Astrocyte of the cerebellum (primary cell): ENCODE results near the gene PEAK1.
"Not testable (repeated sequence)": the region's sequence is repeated elsewhere in the genome, so short reads cannot be mapped to it uniquely, and the experiment has no call there.

ENCODE experiments used
- DNase-seq: peaks from one replicate; pipeline ENCODE4 v3.0.0-alpha.2; 2011; ENCODE audit warnings: low read depth
- H3K4me3 ChIP-seq: 2 replicates; pipeline ENCODE4 v1.5.1; 2011; ENCODE audit warnings: mild to moderate bottlenecking, low read depth, low read length, moderate library complexity
- CTCF ChIP-seq: IDR thresholded peaks from 2 replicates; pipeline ENCODE4 v1.5.1; 2012; ENCODE audit warnings: low read length, low read depth, moderate library complexity, mild to moderate bottlenecking; ENCODE audit errors: missing control alignments
- in situ Hi-C: cut with HindIII; loops from 2 replicates; pipeline ENCODE4 v1.10.0; 2017; ENCODE audit warnings: low sequenced_read_pairs

PEAK1 gene

DNA sequence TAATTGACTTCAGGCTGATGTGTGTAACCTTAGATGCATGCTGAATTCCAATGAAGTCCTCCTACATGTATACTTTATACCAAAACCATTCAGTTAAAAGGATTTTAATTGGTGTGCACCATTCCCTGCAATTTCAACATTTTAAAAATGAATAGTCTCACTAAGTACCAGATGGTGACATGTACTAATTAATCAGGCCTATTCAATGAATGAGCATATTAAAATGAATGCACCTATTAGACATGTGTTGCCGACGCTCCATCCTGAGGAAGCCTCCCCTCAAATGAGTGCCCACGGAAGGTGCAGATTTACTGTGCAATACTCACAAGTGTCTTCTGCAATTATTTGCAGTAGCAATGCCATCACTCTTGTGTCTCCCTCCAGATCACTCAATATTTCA, 224.3 kb downstream of the PEAK1 start:
- no peak for TF ChIP-seq CTCF
- no peak overlapping the region for H3K4me3 ChIP-seq
- DNase-seq, result no peak
- in situ Hi-C loops, result no loop called here

- no peak for TF ChIP-seq CTCF
- DNase-seq, result no peak
- no peak overlapping the region for H3K4me3 ChIP-seq
- in situ Hi-C loops, result no loop called here
Observed at GRCh38 chr15:77192451-77192850, 227.5 kb downstream of the PEAK1 start.

DNA sequence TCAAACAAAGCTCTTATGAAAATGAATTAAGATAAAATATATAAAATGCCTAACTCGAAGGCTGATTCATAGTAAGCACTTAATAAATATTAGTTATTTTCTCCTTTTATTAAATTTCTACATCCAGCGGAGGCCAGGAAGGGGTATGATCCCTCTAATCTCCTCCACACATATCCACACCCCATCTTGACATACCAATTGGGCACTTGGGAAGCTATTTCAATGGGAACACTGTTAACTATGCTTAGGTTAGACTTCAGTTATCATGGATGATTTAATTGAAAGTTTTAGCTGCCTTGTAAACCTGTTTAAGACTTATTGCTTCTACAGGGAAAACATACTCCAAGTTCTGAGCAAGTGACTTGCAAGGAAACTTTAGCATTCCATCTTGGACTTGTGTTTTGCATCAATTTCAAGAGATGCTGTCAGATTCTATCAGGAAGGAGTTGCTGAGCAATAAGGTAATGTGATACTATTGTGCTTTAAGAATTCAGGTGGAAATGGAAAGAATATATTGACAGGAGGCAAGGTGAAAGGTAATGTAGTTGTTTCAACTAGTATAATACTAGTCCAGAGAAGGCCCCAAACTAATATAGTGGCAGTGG, 228.6 kb downstream of the PEAK1 start:
- H3K4me3 ChIP-seq, result no peak overlapping the region
- no peak for DNase-seq
- in situ Hi-C loops, result no loop called here
- TF ChIP-seq CTCF, result no peak

GRCh38 chr15:77187751-77188464, 232.0 kb downstream of the PEAK1 start:
- DNase-seq, result peak; percentile 6
- H3K4me3 ChIP-seq, result no peak overlapping the region
- no peak for TF ChIP-seq CTCF
- in situ Hi-C loops, result no loop called here

DNA sequence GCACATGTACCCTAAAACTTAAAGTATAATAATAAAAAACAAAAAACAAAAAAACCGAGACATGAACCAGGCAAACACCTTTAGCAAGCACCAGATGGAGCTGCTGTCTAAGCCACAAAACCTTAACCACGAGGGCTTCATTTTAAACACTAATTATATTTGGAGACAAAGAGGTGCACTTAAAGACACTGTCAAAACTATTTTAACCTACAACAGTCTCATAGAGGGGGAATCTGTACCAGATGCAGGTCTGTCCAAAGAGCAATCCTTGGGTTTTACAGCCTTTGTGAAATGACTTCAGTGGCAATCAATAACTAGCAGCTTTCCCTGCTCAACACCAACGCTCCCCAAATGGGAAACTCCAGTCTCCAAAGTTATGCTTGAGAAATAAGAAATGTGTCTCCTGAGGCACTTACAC, 233.3 kb downstream of the PEAK1 start:
- H3K4me3 ChIP-seq, result no peak overlapping the region
- DNase-seq, result peak; percentile 27
- peak; percentile 71 for TF ChIP-seq CTCF
- in situ Hi-C loops, result no loop called here

- H3K4me3 ChIP-seq, result no peak overlapping the region
- DNase-seq, result no peak
- in situ Hi-C loops, result no loop called here
- TF ChIP-seq CTCF, result no peak
Observed at GRCh38 chr15:77185242-77185785, 234.6 kb downstream of the PEAK1 start.

- H3K4me3 ChIP-seq, in situ Hi-C loops, DNase-seq: not testable (repeated sequence)
Observed at GRCh38 chr15:77184352-77184751, 235.6 kb downstream of the PEAK1 start.
